Right lobe of liver (tissue), 6 donors: ENCODE measurements around the gene ARHGAP27. TPM values are rescaled to one million over a fixed set of nuclear protein-coding genes. Genes with fewer than 3 reads are reported as not detected.

Experiments used
- ATAC-seq, 4 donors: fragments of 200-7000 bp; cut with Tn5 transposase; one replicate each; pipeline ENCODE4 v1.9.1; 2020; ENCODE audit warnings: mild to moderate bottlenecking in 4 of 4, moderate library complexity in 4 of 4
- DNase-seq, 3 donors: peaks; one replicate each; pipeline ENCODE4 v3.0.0-alpha.2; 2020
- H3K27ac ChIP-seq, 3 donors: fragments of 200-600 bp; one replicate each; pipeline ENCODE4 v1.8.0; 2022
- H3K27me3 ChIP-seq, 2 donors: fragments of 200-600 bp; one replicate each; pipeline ENCODE4 v1.8.0; 2022
- H3K36me3 ChIP-seq, 4 donors: fragments of 200-600 bp; sonication (generic) in 1 of 4; one replicate each; pipeline versions ENCODE4 v1.5.1 to v1.8.0; 2017 to 2022; ENCODE audit warnings: control low read depth in 1 of 4
- H3K4me1 ChIP-seq, 4 donors: fragments of 200-600 bp; sonication (generic) in 1 of 4; one replicate each; pipeline versions ENCODE4 v1.5.1 to v1.8.0; 2017 to 2022; ENCODE audit warnings: control low read depth in 1 of 4
- H3K4me3 ChIP-seq, 3 donors: fragments of 200-600 bp; one replicate each; pipeline ENCODE4 v1.8.0; 2022
- H3K9me3 ChIP-seq, 4 donors: fragments of 200-600 bp; sonication (generic) in 1 of 4; one replicate each; pipeline versions ENCODE4 v1.5.1 to v1.8.0; 2017 to 2022; ENCODE audit warnings: control low read depth in 1 of 4
- CTCF ChIP-seq, 4 donors: fragments of 200-600 bp in 3 of 4; fragments of 450-650 bp in 1 of 4; IDR thresholded peaks; one replicate each; pipeline versions ENCODE4 v1.5.1 to v1.8.0; 2016 to 2022; ENCODE audit warnings: antibody characterized with exemption in 4 of 4, mild to moderate bottlenecking in 2 of 4
- POLR2A ChIP-seq: fragments of 450-650 bp; IDR thresholded peaks from one replicate; pipeline ENCODE4 v1.6.1; 2017; ENCODE audit warnings: antibody characterized with exemption, mild to moderate bottlenecking
- WGBS: methylation state at CpG from one replicate; pipeline ENCODE4 v1.1.6; 2018; ENCODE audit warnings: low coverage, low lambda C conversion rate; ENCODE audit not compliant: insufficient coverage; ENCODE audit errors: missing lambda C conversion rate; 5-methylcytosine and 5-hydroxymethylcytosine counted together
- intact Hi-C, 2 donors: fragments of 100-400 bp; cut with DNase I; formaldehyde crosslinking; loops; one replicate each; pipeline versions ENCODE4 v1.11.2 to v1.14.1; 2022
- total RNA-seq, 6 experiments: library from RNA; depleted of rRNA in 2 of 6; stranded (reverse); fragments of >200 nt in 2 of 6; fragmentation: NEBNext Ultra II Directional in 3 of 6; extraction: Animal tissue kit (Norgen Biotek cat#: 25700) in 3 of 6; gene quantifications; one replicate each; pipeline versions ENCODE4 v1.1.0 to v1.2.4, GENCODE V29; 2016 to 2023
- donor health status: DM: no; HTN: yes; CAD: no.
- donor health status: DM: no; HTN: no; CAD: no.
- donor health status: DM: no; HTN: no; CAD: no.
- donor health status: DM: no; HTN: yes; CAD: no.
- donor health status: DM: no; HTN: yes; CAD: no.

Gene ARHGAP27
- total RNA-seq, 6 experiments from 2014 or later, result 4.9 to 9.3 (median 6.8) TPM

GRCh38 chr17:45366049-45366448 is 66.6 kb downstream of the ARHGAP27 start:
- Histone ChIP-seq H3K4me1 (peaks cover 0 to 4% (median 0%) of the 10 kb centered on the region in 4 donors), H3K27ac (no peak overlapping the region), H3K9me3 (no peaks in the 10 kb centered on the region), H3K4me3 (no peak overlapping the region), H3K27me3 (no peaks in the 10 kb centered on the region), H3K36me3 (no peaks in the 10 kb centered on the region)
- no peak for TF ChIP-seq POLR2A
- DNase-seq, result peak in 1 of 3 donors; percentile 16
- 81% methylated on average over 3 of the region's 3 CpGs for WGBS
- intact Hi-C loops, result no loop called here
- ATAC-seq, result no peak

DNA sequence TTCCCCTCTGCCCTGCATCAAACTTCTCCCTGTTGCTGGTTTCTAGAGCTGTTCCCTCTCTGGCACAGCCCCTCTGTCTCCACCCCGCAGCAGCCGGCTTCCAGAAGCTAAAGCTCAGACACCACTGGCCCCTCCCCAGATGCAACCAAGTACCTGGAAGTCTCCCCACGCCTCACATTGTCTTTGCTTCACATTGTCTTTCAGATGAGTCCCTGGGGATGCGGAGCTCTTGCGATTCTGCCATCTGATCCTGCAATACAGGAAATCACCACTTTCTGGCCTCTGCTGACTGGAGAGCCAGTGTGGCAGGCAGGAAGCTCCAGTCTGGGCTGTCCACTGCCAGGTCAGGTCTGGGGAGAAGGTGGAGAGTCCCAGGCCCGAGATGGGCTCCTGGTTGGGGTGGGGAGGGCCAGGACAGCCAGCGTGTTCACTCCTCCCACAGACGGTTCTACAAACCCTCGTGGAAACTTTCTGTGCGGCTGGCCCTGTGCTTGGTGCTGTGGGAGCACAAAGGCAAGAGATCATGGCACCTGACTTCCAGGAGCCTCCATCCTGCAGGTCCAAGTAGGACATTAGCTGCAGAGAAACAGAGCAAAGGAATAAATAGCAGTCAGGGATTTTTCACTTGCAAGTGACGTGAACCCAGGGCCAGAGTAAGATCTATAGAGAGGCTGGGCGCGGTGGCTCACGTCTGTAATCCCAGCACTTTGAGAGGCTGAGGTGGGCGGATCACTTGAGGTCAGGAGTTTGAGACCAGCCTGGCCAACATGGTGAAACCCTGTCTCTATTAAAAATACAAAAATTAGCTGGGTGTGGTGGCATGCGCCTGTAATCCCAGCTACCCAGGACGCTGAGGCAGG is 67.9 kb downstream of the ARHGAP27 start:
- WGBS, result 72% methylated on average over 13 of the region's 17 CpGs
- peak in 1 of 3 donors; percentile 31 for DNase-seq
- Histone ChIP-seq H3K4me3 (no peak overlapping the region), H3K4me1 (no peaks in the 10 kb centered on the region), H3K9me3 (no peaks in the 10 kb centered on the region), H3K27ac (no peak overlapping the region), H3K27me3 (no peaks in the 10 kb centered on the region), H3K36me3 (no peaks in the 10 kb centered on the region)
- TF ChIP-seq POLR2A, result no peak
- no peak for TF ChIP-seq CTCF (IDR thresholded peaks at IDR 0.05)
- intact Hi-C loops, result no loop called here
- ATAC-seq, result no peak

- peak in 1 of 3 donors; percentile 14 for DNase-seq
- WGBS, result 84% methylated on average over 3 of the region's 3 CpGs
Measured at GRCh38 chr17:45363498-45363897, 69.2 kb downstream of the ARHGAP27 start.

GRCh38 chr17:45361976-45362375 is 70.7 kb downstream of the ARHGAP27 start:
- Histone ChIP-seq H3K36me3 (no peaks in the 10 kb centered on the region), H3K9me3 (no peaks in the 10 kb centered on the region), H3K27ac (no peak overlapping the region), H3K4me3 (no peak overlapping the region), H3K27me3 (no peaks in the 10 kb centered on the region), H3K4me1 (no peaks in the 10 kb centered on the region)
- no peak for TF ChIP-seq CTCF (IDR thresholded peaks at IDR 0.05)
- no peak for TF ChIP-seq POLR2A
- intact Hi-C loops, result no loop called here
- ATAC-seq (no peak), DNase-seq (peak in 1 of 3 donors; percentile 40)
- WGBS, result 78% methylated on average over 3 of the region's 4 CpGs

More at GRCh38 chr17:45363498-45363897, 69.2 kb downstream of the ARHGAP27 start:
- no peak overlapping the region for H3K27ac ChIP-seq
- no peaks in the 10 kb centered on the region for H3K27me3 ChIP-seq
- H3K4me3 ChIP-seq, result no peak overlapping the region
- no peaks in the 10 kb centered on the region for H3K4me1 ChIP-seq
- ATAC-seq, result no peak
- intact Hi-C loops, result no loop called here
- H3K36me3 ChIP-seq, result no peaks in the 10 kb centered on the region
- no peaks in the 10 kb centered on the region for H3K9me3 ChIP-seq
- TF ChIP-seq CTCF (IDR thresholded peaks at IDR 0.05), result no peak
- no peak for TF ChIP-seq POLR2A

DNA sequence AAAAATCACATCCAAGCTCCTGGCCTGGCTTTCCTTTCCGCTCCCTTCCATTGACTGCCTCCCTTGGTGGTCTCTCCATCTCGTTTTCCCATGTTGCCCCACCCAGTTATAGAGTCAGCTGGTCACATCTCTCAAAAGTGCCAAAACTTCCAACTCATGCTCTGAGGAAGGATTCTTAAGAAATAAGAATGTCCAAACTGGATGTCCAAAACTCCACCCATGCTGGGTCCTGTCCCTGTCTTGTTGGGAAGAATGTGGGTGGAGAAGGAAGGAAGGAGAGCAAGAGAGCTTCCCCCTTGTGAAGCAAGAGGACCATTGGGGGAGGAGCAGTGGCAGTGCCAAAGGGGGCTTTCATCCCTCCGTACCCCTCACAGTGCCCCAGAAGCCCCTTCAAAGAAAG is 71.2 kb downstream of the ARHGAP27 start:
- Histone ChIP-seq H3K36me3 (no peaks in the 10 kb centered on the region), H3K9me3 (no peaks in the 10 kb centered on the region), H3K4me3 (no peak overlapping the region), H3K27ac (no peak overlapping the region), H3K4me1 (no peaks in the 10 kb centered on the region), H3K27me3 (no peaks in the 10 kb centered on the region)
- WGBS, result 94% methylated on average over 2 of the region's 3 CpGs
- ATAC-seq (no peak), DNase-seq (peak in 1 of 3 donors; percentile 15)
- intact Hi-C loops, result no loop called here
- no peak for TF ChIP-seq CTCF (IDR thresholded peaks at IDR 0.05)
- TF ChIP-seq POLR2A, result no peak
